Posterior cingulate gyrus (tissue), 11 donors: ENCODE results near the gene NDUFAF2.
A peak's percentile ranks its signal among the peaks of the same experiment; 100 is the strongest.
"Not testable (repeated sequence)": the region's sequence is repeated elsewhere in the genome, so short reads cannot be mapped to it uniquely, and the experiment has no call there.

Source experiments
- DNase-seq, 10 donors: peaks; one replicate each; pipeline versions ENCODE4 v3.0.0 to v3.0.0-alpha.2; 2020 to 2021; ENCODE audit warnings: mixed read lengths in 3 of 10
- intact Hi-C: fragments of 100-400 bp; cut with DNase I; formaldehyde crosslinking; loops from one replicate; pipeline ENCODE4 v1.15.1; 2023

The NDUFAF2 gene

GRCh38 chr5:60982127-60982526 is 37.1 kb downstream of the NDUFAF2 start:
- intact Hi-C loops: not testable (repeated sequence)

DNA sequence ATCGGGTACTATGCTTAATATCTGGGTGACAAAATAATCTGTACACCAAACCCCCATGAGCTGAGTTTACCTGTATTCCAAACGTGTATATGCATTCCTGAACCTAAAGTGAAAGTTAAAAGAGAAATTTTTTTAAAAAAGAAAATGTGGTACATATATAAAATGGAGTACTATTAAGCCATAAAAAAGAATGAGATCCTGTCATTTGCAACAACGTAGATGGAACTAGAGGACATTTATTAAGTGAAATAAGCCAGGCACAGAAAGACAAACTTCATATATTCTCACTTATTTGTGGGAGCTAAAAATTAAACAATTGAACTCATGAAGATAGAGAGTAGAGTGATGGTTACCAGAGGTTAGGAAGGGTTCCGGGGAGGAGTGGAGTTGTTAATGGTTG is 44.8 kb downstream of the NDUFAF2 start:
- DNase-seq: no peak
- intact Hi-C loops: no loop called here

More at GRCh38 chr5:60982127-60982526, 37.1 kb downstream of the NDUFAF2 start:
- DNase-seq: not testable (repeated sequence)

DNA sequence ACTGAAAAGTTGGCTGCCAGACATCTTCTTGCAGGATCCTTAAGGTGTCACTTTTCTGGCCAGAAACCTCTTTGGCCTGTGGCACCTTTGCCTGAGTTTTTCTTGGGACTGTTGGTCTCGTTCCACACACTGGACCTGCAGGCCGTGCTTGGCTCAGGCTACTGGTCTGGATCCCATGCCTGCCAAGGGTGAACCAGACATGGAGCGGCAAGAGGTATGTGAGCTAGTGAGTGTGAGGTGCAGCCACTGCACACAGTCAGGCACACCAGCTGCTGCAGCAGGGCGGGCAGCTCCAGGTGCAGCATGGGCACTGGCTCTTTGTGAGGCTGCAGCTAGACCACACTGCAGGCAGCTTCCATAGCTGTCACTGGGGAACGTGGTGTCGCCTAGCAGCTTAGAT is 47.9 kb downstream of the NDUFAF2 start:
- peak in 1 of 10 donors; percentile 26 for DNase-seq
- intact Hi-C loops: no loop called here

DNA sequence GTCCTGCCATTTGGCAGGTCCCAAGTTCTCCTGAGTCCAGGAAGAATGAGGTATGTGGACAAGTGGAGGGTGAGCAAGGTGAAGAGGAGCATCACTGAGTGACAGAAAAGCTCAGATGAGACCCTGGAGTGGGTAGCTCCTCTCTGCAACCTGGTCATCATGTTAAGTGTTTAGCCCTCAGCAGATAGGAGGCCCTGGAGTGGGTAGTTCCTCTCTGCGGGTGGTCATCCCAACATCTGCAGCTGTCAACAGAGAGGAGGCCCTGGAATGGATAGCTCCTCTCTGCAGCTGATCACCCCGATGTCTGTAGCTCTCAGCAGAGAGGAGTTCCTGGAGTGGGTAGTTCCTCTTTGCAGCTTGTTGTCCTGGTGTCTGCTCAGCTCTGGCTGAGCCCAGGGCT is 48.4 kb downstream of the NDUFAF2 start:
- intact Hi-C loops: no loop called here
- DNase-seq: no peak

- intact Hi-C loops: no loop called here
- DNase-seq: peak in 1 of 10 donors; percentile 52
Observed at GRCh38 chr5:60993875-60994571, 49.0 kb downstream of the NDUFAF2 start.

GRCh38 chr5:60996368-60996767 is 51.4 kb downstream of the NDUFAF2 start:
- no peak for DNase-seq
- intact Hi-C loops: no loop called here

DNA sequence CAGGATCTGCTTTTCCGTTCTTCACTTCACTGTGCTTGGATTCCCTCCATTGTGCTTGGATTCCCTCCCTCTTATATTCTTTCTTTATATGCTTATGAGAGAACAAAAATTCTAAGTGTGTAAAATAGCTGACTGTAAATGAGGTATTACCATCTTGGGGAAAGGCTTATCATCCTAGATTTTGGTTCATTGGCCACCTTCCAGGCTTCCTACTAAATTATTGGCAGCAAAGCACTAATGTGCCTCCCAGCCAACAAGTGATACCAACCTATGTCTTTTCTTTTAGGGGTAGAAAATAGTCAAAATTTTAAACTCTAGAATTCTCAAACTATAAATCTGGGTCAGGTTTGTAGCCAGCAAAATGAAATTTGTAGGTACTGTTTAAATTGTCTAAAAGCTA is 52.7 kb downstream of the NDUFAF2 start:
- intact Hi-C loops: no loop called here
- no peak for DNase-seq

- intact Hi-C loops: no loop called here
- no peak for DNase-seq
Observed at GRCh38 chr5:61000887-61001286, 55.9 kb downstream of the NDUFAF2 start.

DNA sequence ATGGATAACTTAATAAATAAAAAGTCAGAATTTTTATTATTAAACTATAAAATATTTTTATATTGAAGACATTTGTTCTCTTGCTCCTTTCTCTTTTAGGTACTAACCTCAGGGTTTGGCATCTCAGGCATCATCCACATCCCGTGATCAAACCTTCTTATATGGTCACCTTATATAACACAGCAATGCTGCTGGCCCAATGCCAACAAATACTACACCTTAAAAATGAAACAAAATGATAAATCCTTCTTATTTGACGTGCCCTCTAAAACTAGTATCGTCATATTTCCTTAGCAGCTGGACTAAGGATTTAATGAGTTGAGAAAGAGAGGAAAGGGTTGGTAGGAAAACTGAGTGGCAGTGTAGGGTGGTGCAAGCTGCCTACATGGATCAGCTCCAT is 56.6 kb downstream of the NDUFAF2 start:
- intact Hi-C loops: no loop called here
- DNase-seq: no peak

DNA sequence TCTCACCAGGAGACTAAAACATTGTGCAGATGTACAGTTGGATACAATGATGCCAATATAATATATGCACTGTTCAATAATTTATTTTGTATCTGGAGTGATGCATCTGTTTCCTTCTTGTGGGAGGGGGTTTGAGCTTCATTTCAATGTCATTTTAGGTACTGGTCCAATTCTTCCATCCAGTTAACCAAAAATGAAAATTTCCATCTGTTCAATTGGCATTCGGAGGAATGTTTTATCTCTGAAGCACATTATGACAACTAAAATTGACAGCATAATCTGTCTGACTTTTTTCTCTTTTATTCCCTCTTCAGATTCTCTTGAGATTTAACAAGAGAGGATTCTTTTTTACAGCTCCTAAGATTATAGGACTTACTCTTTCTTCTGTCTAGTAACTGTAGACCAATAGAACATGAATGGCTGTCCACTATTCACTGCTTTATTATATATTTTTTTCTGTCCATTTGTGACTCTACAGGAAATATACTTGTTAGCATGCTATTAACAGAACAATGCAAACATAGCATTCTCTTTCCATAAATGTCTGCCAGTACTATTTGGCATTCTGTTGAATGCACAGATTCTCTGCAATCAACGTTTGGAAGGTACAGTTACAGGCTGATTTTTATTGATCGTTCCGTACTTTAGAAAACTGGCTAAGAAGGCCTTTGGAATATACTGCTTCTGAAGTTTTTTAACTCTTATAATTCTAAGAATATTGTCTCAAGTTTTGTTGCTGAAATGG is 57.8 kb downstream of the NDUFAF2 start:
- no peak for DNase-seq

DNA sequence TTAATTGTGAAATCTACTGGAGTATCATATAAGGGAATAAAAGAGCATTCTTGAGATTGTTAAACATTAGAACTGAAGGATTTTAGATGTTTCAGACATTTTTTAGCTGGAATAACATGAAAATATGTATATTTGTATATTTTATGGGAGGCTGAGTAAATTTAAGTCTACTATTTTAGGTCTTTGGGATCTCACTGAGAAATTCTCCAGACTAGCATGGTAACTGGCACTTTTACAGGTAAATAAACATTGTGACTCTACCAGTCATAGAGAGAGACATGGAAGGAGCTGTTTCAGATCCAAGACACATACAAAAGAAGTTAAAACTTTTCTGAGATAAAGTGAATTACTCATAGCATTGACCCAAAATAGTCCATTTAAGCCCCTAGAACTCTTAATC is 59.4 kb downstream of the NDUFAF2 start:
- intact Hi-C loops: no loop called here
- DNase-seq: no peak

More for the DNA sequence above, 57.8 kb downstream of the NDUFAF2 start:
- intact Hi-C loops: no loop called here

DNA sequence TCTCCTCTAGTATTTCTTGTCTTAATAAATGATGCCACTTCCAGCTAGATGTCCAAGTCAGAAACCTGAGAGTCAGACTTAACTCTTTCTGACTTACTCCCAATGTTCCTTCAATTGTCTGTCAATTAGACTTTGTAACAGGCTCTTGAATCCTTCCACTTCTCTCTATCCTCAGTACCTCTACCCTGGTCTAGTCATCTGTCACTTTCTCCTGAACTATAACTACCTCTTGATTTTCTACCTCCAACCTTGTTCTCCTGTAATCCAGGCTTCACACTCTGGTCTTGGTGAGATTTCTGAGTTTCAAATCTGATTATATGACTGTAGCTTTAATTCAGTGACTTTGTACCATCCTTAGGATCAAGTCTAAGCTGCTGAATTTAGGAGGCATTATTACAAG is 64.9 kb downstream of the NDUFAF2 start:
- intact Hi-C loops: no loop called here
- DNase-seq: no peak

GRCh38 chr5:61010467-61011454 is 65.8 kb downstream of the NDUFAF2 start:
- DNase-seq: no peak
- intact Hi-C loops: no loop called here

GRCh38 chr5:61018062-61018461 is 73.1 kb downstream of the NDUFAF2 start:
- DNase-seq: no peak
- intact Hi-C loops: no loop called here

- intact Hi-C loops: no loop called here
- DNase-seq: no peak
Observed at GRCh38 chr5:61019642-61020041, 74.6 kb downstream of the NDUFAF2 start.

- no peak for DNase-seq
Observed at GRCh38 chr5:61020415-61020814, 75.4 kb downstream of the NDUFAF2 start.

GRCh38 chr5:61023131-61023530 is 78.1 kb downstream of the NDUFAF2 start:
- no peak for DNase-seq
- intact Hi-C loops: no loop called here

More at GRCh38 chr5:61020415-61020814, 75.4 kb downstream of the NDUFAF2 start:
- intact Hi-C loops: no loop called here

DNA sequence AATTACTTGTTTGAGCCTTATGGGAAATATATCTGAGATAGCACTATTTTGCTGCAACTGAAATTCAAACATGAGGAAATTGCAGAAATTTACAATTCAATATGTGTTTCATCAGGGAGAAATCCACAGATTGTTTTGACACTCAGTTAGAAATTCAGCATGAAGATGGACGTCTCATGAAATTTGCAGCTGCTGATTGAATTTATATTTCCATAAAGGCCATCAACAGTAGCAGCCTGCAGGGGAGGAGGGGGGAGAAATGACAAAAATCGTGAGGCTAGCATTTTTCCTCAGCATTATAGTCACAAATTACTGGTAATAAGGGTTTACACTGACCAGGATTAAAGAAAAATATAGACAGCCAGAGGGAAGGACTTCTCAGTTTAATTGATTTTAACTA is 81.0 kb downstream of the NDUFAF2 start:
- no peak for DNase-seq
- intact Hi-C loops: no loop called here

DNA sequence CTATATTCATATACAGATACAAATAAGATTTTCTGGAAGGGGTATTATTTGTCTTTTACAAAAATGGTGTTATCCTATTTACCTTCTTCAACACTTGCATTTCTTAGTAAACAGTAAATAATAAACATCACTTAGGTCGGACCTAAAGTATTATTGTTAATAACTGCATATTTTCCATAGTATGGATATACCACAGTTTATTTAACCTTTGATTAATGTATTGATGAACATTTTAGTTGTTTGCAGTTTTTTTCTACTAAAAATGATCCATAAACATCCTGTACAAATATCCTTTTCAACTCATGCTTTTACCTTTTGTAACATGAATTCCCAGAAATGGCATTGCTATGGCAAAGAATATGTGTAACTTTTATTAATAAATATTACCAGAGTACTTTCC is 83.4 kb downstream of the NDUFAF2 start:
- DNase-seq: no peak
- intact Hi-C loops: no loop called here

GRCh38 chr5:61029456-61030162 is 84.6 kb downstream of the NDUFAF2 start:
- no peak for DNase-seq
- intact Hi-C loops: no loop called here
